Glutamatergic neuron (in vitro differentiated cells): Measurements from ENCODE around the gene CCRL2. TPM values are rescaled to one million over a fixed set of nuclear protein-coding genes. Genes with fewer than 3 reads are reported as not detected.
"Not testable (repeated sequence)": the region's sequence is repeated elsewhere in the genome, so short reads cannot be mapped to it uniquely, and the experiment has no call there.

ENCODE experiments used
- DNase-seq: peaks from one replicate; pipeline ENCODE4 v3.0.0; 2022
- H3K27ac Mint-ChIP-seq: one replicate; pipeline ENCODE4 v1.8.0; 2020; ENCODE audit warnings: mild to moderate bottlenecking, mixed read lengths, inconsistent platforms; ENCODE audit not compliant: unreplicated experiment
- H3K27me3 Mint-ChIP-seq: one replicate; pipeline ENCODE4 v1.8.0; 2020; ENCODE audit warnings: mild to moderate bottlenecking, moderate library complexity, mixed read lengths, inconsistent platforms; ENCODE audit not compliant: unreplicated experiment
- H3K36me3 Mint-ChIP-seq: one replicate; pipeline ENCODE4 v1.8.0; 2020; ENCODE audit warnings: mild to moderate bottlenecking, mixed read lengths, inconsistent platforms; ENCODE audit not compliant: unreplicated experiment
- H3K4me1 Mint-ChIP-seq: one replicate; pipeline ENCODE4 v1.8.0; 2020; ENCODE audit warnings: mild to moderate bottlenecking, low read depth, mixed read lengths, inconsistent platforms; ENCODE audit not compliant: unreplicated experiment
- H3K4me3 Mint-ChIP-seq: one replicate; pipeline ENCODE4 v1.8.0; 2020; ENCODE audit warnings: mild to moderate bottlenecking, mixed read lengths, inconsistent platforms; ENCODE audit not compliant: unreplicated experiment
- H3K9me3 Mint-ChIP-seq: one replicate; pipeline ENCODE4 v1.8.0; 2020; ENCODE audit warnings: mild to moderate bottlenecking, moderate library complexity, mixed read lengths, inconsistent platforms; ENCODE audit not compliant: unreplicated experiment
- total RNA-seq: library from RNA; stranded (reverse); fragmentation: NEBNext Ultra II Directional; extraction: Animal tissue kit (Norgen Biotek cat#: 25700); gene quantifications from one replicate; pipeline ENCODE4 v1.2.1, GENCODE V29; 2021; ENCODE audit not compliant: unreplicated experiment
- TF ChIP-seq, protein P1 (sequence below): fragments of 200-600 bp; sonication (generic); IDR thresholded peaks from one replicate; pipeline ENCODE4 v1.5.0; 2021; ENCODE audit not compliant: partially characterized antibody, unreplicated experiment

CCRL2 gene
- total RNA-seq, 1 donor from 2014 or later, result not detected

DNA sequence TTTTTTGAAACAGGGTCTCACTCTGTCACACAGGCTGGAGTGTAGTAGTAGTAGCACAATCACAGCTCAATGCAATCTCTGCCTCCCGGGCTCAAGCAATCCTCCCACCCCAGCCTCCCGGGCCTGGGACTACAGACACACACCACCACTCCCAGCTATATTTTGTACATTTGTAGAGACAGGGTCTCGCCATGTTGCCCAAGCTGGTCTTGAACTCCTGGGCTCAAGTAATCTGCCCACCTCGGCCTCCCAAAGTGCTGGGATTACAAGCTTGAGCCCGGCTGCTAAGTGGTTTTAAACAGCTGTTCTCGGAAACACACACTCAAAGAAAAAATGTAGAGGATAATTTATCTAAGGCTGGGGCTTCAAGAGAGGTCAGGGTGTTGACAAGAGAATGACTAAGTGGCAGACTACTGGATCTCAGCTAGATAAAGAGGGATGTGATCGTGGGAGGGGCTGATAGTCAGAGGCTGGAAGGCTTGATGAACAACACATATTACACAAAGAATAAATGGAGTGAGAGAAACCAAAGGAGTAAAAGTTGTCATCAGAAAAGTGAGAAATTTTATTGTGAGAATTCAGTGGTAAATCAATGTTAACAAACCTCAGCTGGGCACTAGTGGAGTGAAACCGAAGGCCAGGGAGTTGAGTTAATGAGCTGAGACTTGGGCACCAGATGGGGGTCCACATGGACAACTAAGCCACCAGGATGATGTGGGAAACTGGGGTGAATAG, 6.9 kb upstream of the CCRL2 start:
- Mint-ChIP-seq H3K36me3 (no peaks in the 10 kb centered on the region), H3K4me3 (no peak overlapping the region), H3K9me3 (no peaks in the 10 kb centered on the region), H3K27me3 (no peaks in the 10 kb centered on the region), H3K27ac (no peak overlapping the region), H3K4me1 (no peaks in the 10 kb centered on the region)
- TF ChIP-seq, protein P1, sequence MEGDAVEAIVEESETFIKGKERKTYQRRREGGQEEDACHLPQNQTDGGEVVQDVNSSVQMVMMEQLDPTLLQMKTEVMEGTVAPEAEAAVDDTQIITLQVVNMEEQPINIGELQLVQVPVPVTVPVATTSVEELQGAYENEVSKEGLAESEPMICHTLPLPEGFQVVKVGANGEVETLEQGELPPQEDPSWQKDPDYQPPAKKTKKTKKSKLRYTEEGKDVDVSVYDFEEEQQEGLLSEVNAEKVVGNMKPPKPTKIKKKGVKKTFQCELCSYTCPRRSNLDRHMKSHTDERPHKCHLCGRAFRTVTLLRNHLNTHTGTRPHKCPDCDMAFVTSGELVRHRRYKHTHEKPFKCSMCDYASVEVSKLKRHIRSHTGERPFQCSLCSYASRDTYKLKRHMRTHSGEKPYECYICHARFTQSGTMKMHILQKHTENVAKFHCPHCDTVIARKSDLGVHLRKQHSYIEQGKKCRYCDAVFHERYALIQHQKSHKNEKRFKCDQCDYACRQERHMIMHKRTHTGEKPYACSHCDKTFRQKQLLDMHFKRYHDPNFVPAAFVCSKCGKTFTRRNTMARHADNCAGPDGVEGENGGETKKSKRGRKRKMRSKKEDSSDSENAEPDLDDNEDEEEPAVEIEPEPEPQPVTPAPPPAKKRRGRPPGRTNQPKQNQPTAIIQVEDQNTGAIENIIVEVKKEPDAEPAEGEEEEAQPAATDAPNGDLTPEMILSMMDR, result no peak
- DNase-seq, result no peak

DNA sequence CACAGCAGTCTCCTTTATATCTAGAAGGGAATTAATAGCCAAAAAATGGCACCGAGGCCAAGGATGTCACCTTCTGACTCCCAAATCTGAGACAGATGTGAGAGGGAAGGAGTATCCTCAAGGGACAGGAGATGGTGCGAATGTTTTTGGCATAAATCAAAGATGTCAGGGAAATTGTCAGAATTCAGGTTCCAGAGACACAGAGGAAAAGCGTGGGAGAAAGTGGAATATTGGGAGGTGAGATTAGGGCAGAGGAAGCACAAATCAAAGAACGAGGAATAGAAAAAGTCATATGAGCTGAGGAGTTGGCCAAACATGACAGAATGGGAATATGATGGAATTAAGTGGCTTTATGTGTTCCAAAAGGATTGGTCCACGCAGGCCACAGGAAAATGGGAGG, 6.2 kb upstream of the CCRL2 start:
- H3K36me3 Mint-ChIP-seq, result no peaks in the 10 kb centered on the region
- H3K4me3 Mint-ChIP-seq, result no peak overlapping the region
- no peak for DNase-seq
- no peak overlapping the region for H3K27ac Mint-ChIP-seq
- no peaks in the 10 kb centered on the region for H3K9me3 Mint-ChIP-seq
- no peaks in the 10 kb centered on the region for H3K27me3 Mint-ChIP-seq
- TF ChIP-seq, protein P1, result no peak
- H3K4me1 Mint-ChIP-seq, result no peaks in the 10 kb centered on the region

DNA sequence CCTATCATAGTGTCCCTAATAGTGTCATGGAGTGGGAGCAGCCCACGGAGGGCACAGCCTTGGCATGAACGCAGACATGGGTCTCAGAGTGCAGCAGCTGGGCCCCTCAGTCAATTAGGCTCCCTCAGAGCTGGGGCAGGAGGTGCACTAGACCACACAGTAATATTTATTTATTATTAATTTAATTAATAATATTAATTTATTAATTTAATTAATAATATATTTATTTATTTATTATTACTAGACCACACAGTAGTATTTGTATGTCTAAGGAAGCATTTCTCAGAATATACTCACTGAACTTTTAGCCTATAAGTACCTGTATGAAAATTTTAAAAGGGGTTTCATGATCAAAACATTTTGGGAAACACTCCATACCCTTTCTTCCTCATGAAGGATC, 5.5 kb upstream of the CCRL2 start:
- no peak for DNase-seq
- H3K4me1 Mint-ChIP-seq, result no peaks in the 10 kb centered on the region
- TF ChIP-seq, protein P1, result no peak
- H3K36me3 Mint-ChIP-seq, result no peaks in the 10 kb centered on the region
- H3K4me3 Mint-ChIP-seq, result no peak overlapping the region
- no peak overlapping the region for H3K27ac Mint-ChIP-seq
- no peaks in the 10 kb centered on the region for H3K9me3 Mint-ChIP-seq
- no peaks in the 10 kb centered on the region for H3K27me3 Mint-ChIP-seq

DNA sequence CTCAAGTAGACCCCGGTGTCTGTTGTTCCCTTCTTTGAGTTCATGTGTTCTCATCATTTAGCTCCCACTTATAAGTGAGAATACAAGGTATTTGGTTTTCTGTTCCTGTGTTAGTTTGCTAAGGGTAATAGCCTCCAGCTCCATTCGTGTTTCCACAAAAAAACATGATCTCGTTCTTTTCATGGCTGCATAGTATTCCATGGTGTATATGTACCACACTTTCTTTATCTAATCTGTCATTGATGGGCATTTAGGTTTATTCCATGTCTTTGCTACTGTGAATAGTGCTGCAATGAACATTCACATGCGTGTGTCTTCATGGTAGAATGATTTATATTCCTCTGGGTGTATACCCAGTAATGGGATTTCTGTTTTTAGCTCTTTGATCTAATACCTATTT, 4.2 kb upstream of the CCRL2 start:
- not testable (repeated sequence) for H3K36me3 Mint-ChIP-seq, H3K9me3 Mint-ChIP-seq, H3K4me3 Mint-ChIP-seq

DNA sequence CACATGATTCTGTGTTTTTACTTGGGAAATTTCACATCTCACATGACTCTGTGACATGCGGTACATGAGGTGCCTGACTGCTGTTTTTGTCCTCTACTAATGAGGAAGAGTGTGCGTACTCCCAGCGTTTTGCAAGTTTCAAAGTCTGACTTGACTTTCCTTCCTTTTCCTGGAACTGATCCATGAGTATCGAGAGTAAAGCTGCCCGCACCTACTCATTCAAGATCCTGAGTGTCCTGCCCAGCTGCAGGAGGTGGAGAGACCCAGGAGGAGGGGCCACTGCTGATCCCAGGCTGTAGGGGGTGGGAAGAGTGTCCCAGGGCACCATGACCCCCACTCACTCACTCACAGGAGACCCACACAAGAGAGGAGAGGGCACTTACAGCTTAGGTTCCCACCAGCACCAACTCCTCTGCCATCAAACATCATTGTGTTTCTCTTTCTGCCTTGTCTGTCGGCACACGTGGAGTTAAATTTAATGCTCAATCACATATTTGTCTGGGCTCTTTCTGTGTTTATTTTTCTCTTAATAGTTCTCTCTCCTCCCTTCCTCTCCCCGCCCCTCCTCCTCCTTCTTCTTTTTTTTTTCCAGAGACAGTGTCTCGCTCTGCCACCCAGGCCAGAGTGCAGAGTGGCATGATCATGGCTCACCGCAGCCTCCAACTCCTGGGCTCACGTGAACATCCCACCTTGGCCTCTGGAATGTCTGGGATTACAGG, 1.6 kb upstream of the CCRL2 start:
- Mint-ChIP-seq H3K9me3 (no peaks in the 10 kb centered on the region), H3K27ac (no peak overlapping the region), H3K27me3 (no peaks in the 10 kb centered on the region), H3K4me1 (peaks cover 3% of the 10 kb centered on the region), H3K4me3 (no peak overlapping the region), H3K36me3 (no peaks in the 10 kb centered on the region)
- TF ChIP-seq, protein P1, result no peak
- no peak for DNase-seq

More for the DNA sequence above, 4.2 kb upstream of the CCRL2 start:
- not testable (repeated sequence) for DNase-seq, H3K27me3 Mint-ChIP-seq, H3K4me1 Mint-ChIP-seq, H3K27ac Mint-ChIP-seq
